Thymus (tissue), 11 donors: ENCODE data around the gene NDUFA7. TPM values are rescaled to one million over a fixed set of nuclear protein-coding genes. Genes with fewer than 3 reads are reported as not detected.
"Not testable (repeated sequence)": the region's sequence is repeated elsewhere in the genome, so short reads cannot be mapped to it uniquely, and the experiment has no call there.

Experiments used
- DNase-seq, 9 donors: peaks; one replicate each; pipeline ENCODE4 v3.0.0-alpha.2; 2013; ENCODE audit warnings: low spot score in 9 of 9, low read depth in 6 of 9, missing footprints in 1 of 9
- H3K27ac ChIP-seq, 2 donors: one replicate each; pipeline ENCODE4 v1.5.1; 2013; ENCODE audit warnings: control low read depth in 1 of 2, low read depth in 1 of 2, low read length in 1 of 2, mild to moderate bottlenecking in 1 of 2, moderate library complexity in 1 of 2
- H3K27me3 ChIP-seq, 2 donors: one replicate each; pipeline ENCODE4 v1.5.1; 2013; ENCODE audit warnings: low read length in 1 of 2; ENCODE audit not compliant: control insufficient read depth in 2 of 2, insufficient read depth in 1 of 2
- H3K36me3 ChIP-seq, 2 donors: one replicate each; pipeline ENCODE4 v1.5.1; 2013; ENCODE audit warnings: low read length in 1 of 2, mild to moderate bottlenecking in 1 of 2, moderate library complexity in 1 of 2; ENCODE audit not compliant: control insufficient read depth in 2 of 2, insufficient read depth in 2 of 2
- H3K4me1 ChIP-seq, 2 donors: one replicate each; pipeline ENCODE4 v1.5.1; 2013; ENCODE audit warnings: low read length in 2 of 2; ENCODE audit not compliant: control insufficient read depth in 2 of 2, insufficient read depth in 2 of 2
- H3K4me3 ChIP-seq, 2 donors: one replicate each; pipeline ENCODE4 v1.5.1; 2013; ENCODE audit warnings: low read length in 2 of 2, control low read depth in 1 of 2, mild to moderate bottlenecking in 1 of 2
- H3K9me3 ChIP-seq, 2 donors: one replicate each; pipeline ENCODE4 v1.5.1; 2013; ENCODE audit warnings: low read length in 1 of 2, mild to moderate bottlenecking in 1 of 2; ENCODE audit not compliant: control insufficient read depth in 2 of 2, insufficient read depth in 1 of 2
- WGBS: extraction: QIAGEN DNeasy Blood & Tissue Kit; methylation state at CpG from one replicate; pipeline ENCODE4 v1.1.7; 2013; 5-methylcytosine and 5-hydroxymethylcytosine counted together
- polyA plus RNA-seq: library from polyadenylated mRNA; stranded (reverse); fragments of 200-250 nt; gene quantifications from one replicate; pipeline ENCODE4 v1.2.3, GENCODE V29; 2013
- total RNA-seq: library from RNA; stranded (reverse); fragments of 120-200 nt; gene quantifications from one replicate; pipeline ENCODE4 v1.2.4, GENCODE V29; 2013
- donor health status: healthy.

Gene NDUFA7
- total and polyA plus RNA-seq, 2 donors, result 98.3 to 110 TPM

GRCh38 chr19:8361921-8362793 lies 41.0 kb upstream of the NDUFA7 start:
- peaks cover 0 to 3% of the 10 kb centered on the region in 2 donors for H3K9me3 ChIP-seq
- no peak overlapping the region for H3K4me3 ChIP-seq
- WGBS, result 67% methylated on average over 12 of the region's 12 CpGs
- peak overlapping the region; percentile 37 to 42 for H3K27ac ChIP-seq
- peaks cover 3 to 16% of the 10 kb centered on the region in 2 donors for H3K4me1 ChIP-seq
- no peaks in the 10 kb centered on the region for H3K36me3 ChIP-seq
- peaks cover 35 to 53% of the 10 kb centered on the region in 2 donors for H3K27me3 ChIP-seq
- DNase-seq, result peak in 1 of 9 donors; percentile 21

GRCh38 chr19:8360196-8360595 lies 39.0 kb upstream of the NDUFA7 start:
- peaks cover 19 to 35% of the 10 kb centered on the region in 2 donors for H3K27me3 ChIP-seq
- DNase-seq, result no peak
- 90% methylated on average over 8 of the region's 8 CpGs for WGBS
- peaks cover 0 to 16% of the 10 kb centered on the region in 2 donors for H3K4me1 ChIP-seq
- no peak overlapping the region for H3K4me3 ChIP-seq
- H3K36me3 ChIP-seq, result no peaks in the 10 kb centered on the region
- peaks cover 0 to 3% of the 10 kb centered on the region in 2 donors for H3K9me3 ChIP-seq
- no peak overlapping the region for H3K27ac ChIP-seq

- Histone ChIP-seq H3K36me3 (no peaks in the 10 kb centered on the region), H3K4me1 (peaks cover 0 to 16% of the 10 kb centered on the region in 2 donors), H3K27me3 (peaks cover 9 to 22% of the 10 kb centered on the region in 2 donors), H3K9me3 (peaks cover 0 to 3% of the 10 kb centered on the region in 2 donors), H3K4me3 (no peak overlapping the region), H3K27ac (no peak overlapping the region)
- no peak for DNase-seq
- WGBS, result 96% methylated on average over 6 of the region's 6 CpGs
Observed at GRCh38 chr19:8358948-8359347, 37.8 kb upstream of the NDUFA7 start.

- 82% methylated on average over 4 of the region's 4 CpGs for WGBS
- peaks cover 0 to 4% of the 10 kb centered on the region in 2 donors for H3K4me1 ChIP-seq
Observed at GRCh38 chr19:8357007-8357521, 35.9 kb upstream of the NDUFA7 start.

GRCh38 chr19:8355631-8356402 lies 34.6 kb upstream of the NDUFA7 start:
- Histone ChIP-seq H3K9me3 (no peaks in the 10 kb centered on the region), H3K4me1 (no peaks in the 10 kb centered on the region), H3K4me3 (no peak overlapping the region), H3K36me3 (no peaks in the 10 kb centered on the region), H3K27ac (no peak overlapping the region), H3K27me3 (peaks cover 0 to 24% of the 10 kb centered on the region in 2 donors)
- DNase-seq, result no peak
- 91% methylated on average over 6 of the region's 6 CpGs for WGBS

More at GRCh38 chr19:8357007-8357521, 35.9 kb upstream of the NDUFA7 start:
- Histone ChIP-seq H3K36me3 (no peaks in the 10 kb centered on the region), H3K9me3 (no peaks in the 10 kb centered on the region), H3K27me3 (peaks cover 3 to 21% of the 10 kb centered on the region in 2 donors), H3K27ac (no peak overlapping the region), H3K4me3 (no peak overlapping the region)
- no peak for DNase-seq

- not testable (repeated sequence) for H3K27ac ChIP-seq, H3K36me3 ChIP-seq, H3K4me1 ChIP-seq, DNase-seq, H3K9me3 ChIP-seq, H3K4me3 ChIP-seq
- 73% methylated on average over 5 of the region's 5 CpGs for WGBS
- peaks cover 0 to 27% of the 10 kb centered on the region in 2 donors for H3K27me3 ChIP-seq
Observed at GRCh38 chr19:8352845-8353244, 31.7 kb upstream of the NDUFA7 start.

GRCh38 chr19:8352134-8352827 lies 31.1 kb upstream of the NDUFA7 start:
- Histone ChIP-seq H3K4me3 (no peak overlapping the region), H3K36me3 (no peaks in the 10 kb centered on the region), H3K27ac (no peak overlapping the region), H3K9me3 (no peaks in the 10 kb centered on the region), H3K4me1 (no peaks in the 10 kb centered on the region), H3K27me3 (peaks cover 0 to 27% of the 10 kb centered on the region in 2 donors)
- 49% methylated on average over 10 of the region's 10 CpGs for WGBS
- DNase-seq, result no peak

GRCh38 chr19:8349629-8350372 lies 28.6 kb upstream of the NDUFA7 start:
- not testable (repeated sequence) for H3K4me1 ChIP-seq, H3K9me3 ChIP-seq, H3K4me3 ChIP-seq, H3K27ac ChIP-seq, H3K36me3 ChIP-seq, DNase-seq
- peaks cover 1 to 34% of the 10 kb centered on the region in 2 donors for H3K27me3 ChIP-seq
- WGBS, result 90% methylated on average over 8 of the region's 8 CpGs
